ENCODE measurements around the gene CHURC1. TPM values are rescaled to one million over a fixed set of nuclear protein-coding genes. Genes with fewer than 3 reads are reported as not detected.

Gene CHURC1
- total RNA-seq, 1 experiment from 2014 or later: 48.5 TPM

GRCh38 chr14:64873506-64874219, 40.6 kb upstream of the CHURC1 start:
- Mint-ChIP-seq H3K9me3 (ENCODE audit: low read depth, unreplicated experiment) (no peaks in the 10 kb centered on the region), H3K27ac (ENCODE audit: unreplicated experiment) (no peak overlapping the region), H3K27me3 (ENCODE audit: unreplicated experiment) (peaks cover 96% of the 10 kb centered on the region), H3K4me3 (ENCODE audit: low read depth, unreplicated experiment) (no peak overlapping the region), H3K36me3 (ENCODE audit: insufficient read depth, unreplicated experiment) (no peaks in the 10 kb centered on the region), H3K4me1 (ENCODE audit: low read depth, unreplicated experiment) (no peaks in the 10 kb centered on the region)
- BruUV-seq (replicated peaks): no TSS peak
- CTCF ChIA-PET: no interaction called here
- DNase-seq: no peak
- no peak for TF ChIP-seq CTCF (IDR thresholded peaks at IDR 0.05; ENCODE audit: unreplicated experiment)
- intact Hi-C loops (cut with micrococcal nuclease; ENCODE audit: unreplicated experiment): no loop called here

- CTCF ChIA-PET: no interaction called here
- no TSS peak for BruUV-seq (replicated peaks)
- no peak for TF ChIP-seq CTCF (IDR thresholded peaks at IDR 0.05; ENCODE audit: unreplicated experiment)
- Mint-ChIP-seq H3K36me3 (ENCODE audit: insufficient read depth, unreplicated experiment) (no peaks in the 10 kb centered on the region), H3K4me3 (ENCODE audit: low read depth, unreplicated experiment) (no peak overlapping the region), H3K27me3 (ENCODE audit: unreplicated experiment) (peaks cover 92% of the 10 kb centered on the region), H3K9me3 (ENCODE audit: low read depth, unreplicated experiment) (no peaks in the 10 kb centered on the region), H3K4me1 (ENCODE audit: low read depth, unreplicated experiment) (no peaks in the 10 kb centered on the region), H3K27ac (ENCODE audit: unreplicated experiment) (no peak overlapping the region)
- intact Hi-C loops (cut with micrococcal nuclease; ENCODE audit: unreplicated experiment): no loop called here
- DNase-seq: no peak
These were observed 38.9 kb upstream of the CHURC1 start for GRCh38 chr14:64875350-64875749.

- intact Hi-C loops (cut with micrococcal nuclease; ENCODE audit: unreplicated experiment): no loop called here
- no peak overlapping the region for H3K27ac Mint-ChIP-seq (ENCODE audit: unreplicated experiment)
- H3K4me1 Mint-ChIP-seq (ENCODE audit: low read depth, unreplicated experiment): no peaks in the 10 kb centered on the region
- TF ChIP-seq CTCF (IDR thresholded peaks at IDR 0.05; ENCODE audit: unreplicated experiment): no peak
- H3K36me3 Mint-ChIP-seq (ENCODE audit: insufficient read depth, unreplicated experiment): no peaks in the 10 kb centered on the region
- peaks cover 92% of the 10 kb centered on the region for H3K27me3 Mint-ChIP-seq (ENCODE audit: unreplicated experiment)
- BruUV-seq (replicated peaks): no TSS peak
- H3K4me3 Mint-ChIP-seq (ENCODE audit: low read depth, unreplicated experiment): no peak overlapping the region
- DNase-seq: no peak
- CTCF ChIA-PET: interaction anchor here (1.0 kb wide), 1 partner anchor 55 kb away, joined by 4 read pairs; no protein-coding TSS in a partner anchor
- no peaks in the 10 kb centered on the region for H3K9me3 Mint-ChIP-seq (ENCODE audit: low read depth, unreplicated experiment)
These were observed 36.4 kb upstream of the CHURC1 start for GRCh38 chr14:64877846-64878245.

GRCh38 chr14:64878837-64879634, 35.2 kb upstream of the CHURC1 start:
- no peak overlapping the region for H3K27ac Mint-ChIP-seq (ENCODE audit: unreplicated experiment)
- no peaks in the 10 kb centered on the region for H3K4me1 Mint-ChIP-seq (ENCODE audit: low read depth, unreplicated experiment)
- BruUV-seq (replicated peaks): no TSS peak
- intact Hi-C loops (cut with micrococcal nuclease; ENCODE audit: unreplicated experiment): no loop called here
- TF ChIP-seq CTCF (IDR thresholded peaks at IDR 0.05; ENCODE audit: unreplicated experiment): no peak
- peaks cover 92% of the 10 kb centered on the region for H3K27me3 Mint-ChIP-seq (ENCODE audit: unreplicated experiment)
- no peaks in the 10 kb centered on the region for H3K36me3 Mint-ChIP-seq (ENCODE audit: insufficient read depth, unreplicated experiment)
- DNase-seq: peak; percentile 12
- CTCF ChIA-PET: interaction anchor here (0.6 to 0.8 kb wide), 2 partner anchors 55 to 159 kb away, joined by 3 to 4 read pairs; no protein-coding TSS in a partner anchor
- H3K4me3 Mint-ChIP-seq (ENCODE audit: low read depth, unreplicated experiment): peak overlapping the region; percentile 68
- no peaks in the 10 kb centered on the region for H3K9me3 Mint-ChIP-seq (ENCODE audit: low read depth, unreplicated experiment)
